ENCODE measurements around the gene PIEZO1.

PIEZO1 gene

DNA sequence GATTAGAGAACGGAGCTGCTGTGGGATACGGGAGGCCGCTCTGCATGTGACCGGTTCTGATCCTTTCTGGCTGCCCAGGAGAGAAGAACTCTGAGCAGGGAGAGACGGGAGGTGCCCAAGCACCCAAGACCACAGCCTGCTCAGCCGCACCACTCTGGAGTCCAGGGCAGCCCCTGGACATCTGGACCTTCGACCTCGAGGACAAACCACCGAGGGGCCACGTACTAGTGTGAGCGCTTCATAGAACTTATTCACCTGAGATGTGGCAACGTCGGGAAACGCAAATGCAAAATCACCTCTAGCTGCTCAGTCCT lies 84.7 kb downstream of the PIEZO1 start:
- TF ChIP-seq, protein P1, sequence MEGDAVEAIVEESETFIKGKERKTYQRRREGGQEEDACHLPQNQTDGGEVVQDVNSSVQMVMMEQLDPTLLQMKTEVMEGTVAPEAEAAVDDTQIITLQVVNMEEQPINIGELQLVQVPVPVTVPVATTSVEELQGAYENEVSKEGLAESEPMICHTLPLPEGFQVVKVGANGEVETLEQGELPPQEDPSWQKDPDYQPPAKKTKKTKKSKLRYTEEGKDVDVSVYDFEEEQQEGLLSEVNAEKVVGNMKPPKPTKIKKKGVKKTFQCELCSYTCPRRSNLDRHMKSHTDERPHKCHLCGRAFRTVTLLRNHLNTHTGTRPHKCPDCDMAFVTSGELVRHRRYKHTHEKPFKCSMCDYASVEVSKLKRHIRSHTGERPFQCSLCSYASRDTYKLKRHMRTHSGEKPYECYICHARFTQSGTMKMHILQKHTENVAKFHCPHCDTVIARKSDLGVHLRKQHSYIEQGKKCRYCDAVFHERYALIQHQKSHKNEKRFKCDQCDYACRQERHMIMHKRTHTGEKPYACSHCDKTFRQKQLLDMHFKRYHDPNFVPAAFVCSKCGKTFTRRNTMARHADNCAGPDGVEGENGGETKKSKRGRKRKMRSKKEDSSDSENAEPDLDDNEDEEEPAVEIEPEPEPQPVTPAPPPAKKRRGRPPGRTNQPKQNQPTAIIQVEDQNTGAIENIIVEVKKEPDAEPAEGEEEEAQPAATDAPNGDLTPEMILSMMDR (conservative IDR thresholded peaks at IDR 0.05), result no peak
- TF ChIP-seq ZFX (IDR thresholded peaks at IDR 0.05), result no peak
- H3K27ac ChIP-seq, result no peak overlapping the region

GRCh38 chr16:88699180-88699579 lies 85.8 kb downstream of the PIEZO1 start:
- no peak overlapping the region for H3K27ac ChIP-seq
- no peak for TF ChIP-seq ZFX (IDR thresholded peaks at IDR 0.05)
- TF ChIP-seq, protein P1 (conservative IDR thresholded peaks at IDR 0.05), result no peak

GRCh38 chr16:88698646-88699045 lies 86.4 kb downstream of the PIEZO1 start:
- TF ChIP-seq ZFX (IDR thresholded peaks at IDR 0.05), result no peak
- TF ChIP-seq, protein P1 (conservative IDR thresholded peaks at IDR 0.05), result no peak

DNA sequence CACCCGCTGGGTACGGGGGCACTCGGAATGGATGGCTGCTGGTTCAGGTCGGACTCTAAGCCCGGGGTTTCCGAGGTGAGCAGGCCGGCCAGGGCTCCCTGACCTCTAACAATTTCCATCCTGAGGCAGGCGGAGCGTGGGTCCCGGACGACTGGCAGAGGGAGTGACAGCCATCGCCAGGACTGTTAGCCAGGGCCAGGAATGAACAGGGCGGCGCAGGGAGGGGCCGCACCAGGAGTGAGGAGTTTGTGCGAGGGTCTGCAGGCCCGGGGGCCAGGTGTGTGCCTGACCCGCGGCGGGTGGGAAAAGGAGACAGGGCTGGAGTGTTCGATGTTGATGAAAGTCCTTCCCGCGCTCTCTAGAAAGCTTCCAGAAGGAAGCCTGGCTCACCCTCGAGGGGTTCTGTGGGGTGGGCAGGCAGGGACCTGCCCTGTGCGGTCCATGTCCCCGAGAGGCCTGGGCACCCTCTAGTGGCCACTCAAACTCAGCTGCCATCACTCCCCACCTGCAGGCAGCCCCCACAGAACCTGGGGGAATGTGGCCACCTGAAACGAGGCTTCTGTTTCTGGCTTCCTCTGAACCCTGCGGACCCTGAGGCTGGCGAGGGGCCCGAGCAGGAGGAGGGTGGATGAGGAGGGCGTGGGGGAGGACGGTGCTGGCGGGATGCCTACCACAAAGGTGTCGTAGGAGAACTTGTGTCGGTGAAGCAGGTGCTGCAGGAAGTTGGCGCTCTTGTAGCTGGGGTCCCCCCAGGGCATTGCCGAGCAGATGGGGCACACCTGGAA lies 87.0 kb downstream of the PIEZO1 start:
- TF ChIP-seq ZFX (IDR thresholded peaks at IDR 0.05), result no peak
- TF ChIP-seq, protein P1 (conservative IDR thresholded peaks at IDR 0.05), result no peak; the same call in 1 of the 2 replicates
- no peak overlapping the region for H3K27ac ChIP-seq

More at GRCh38 chr16:88698646-88699045, 86.4 kb downstream of the PIEZO1 start:
- H3K27ac ChIP-seq, result no peak overlapping the region

DNA sequence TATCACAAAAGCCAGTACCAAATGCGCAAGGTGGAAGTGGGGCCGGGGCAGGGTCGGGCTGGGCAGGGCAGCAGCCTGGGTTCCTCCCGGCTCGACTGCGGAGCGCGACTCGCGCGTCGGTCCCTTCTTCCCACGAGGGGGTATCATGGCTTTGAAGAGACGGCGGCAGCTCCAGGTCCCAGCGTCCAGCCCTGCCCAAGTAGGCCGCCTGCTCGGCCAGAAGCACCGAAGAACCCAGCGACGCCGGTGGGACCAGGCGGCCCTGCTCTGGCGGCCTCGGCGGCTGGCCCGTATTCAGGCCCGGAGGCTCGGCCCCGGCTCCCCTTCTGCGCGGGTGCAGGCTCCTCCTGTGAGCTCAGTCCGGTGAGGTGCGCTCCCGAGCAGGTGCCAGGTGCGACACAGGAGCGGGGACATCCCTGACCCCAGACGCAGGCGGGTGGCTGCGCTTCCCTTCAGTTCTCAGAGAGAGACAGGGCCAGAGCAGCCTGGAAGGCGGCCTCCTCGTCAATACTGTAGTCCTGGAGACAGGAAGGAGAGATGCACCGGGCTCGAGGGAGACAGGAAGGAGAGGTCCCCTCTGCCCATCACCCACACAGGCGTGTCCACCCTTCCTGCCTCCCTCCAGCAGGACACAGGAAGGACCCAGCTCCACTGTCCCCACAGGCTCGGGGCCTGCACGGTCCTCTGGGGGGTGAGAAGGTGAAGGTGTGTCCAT lies 87.7 kb downstream of the PIEZO1 start:
- H3K27ac ChIP-seq, result no peak overlapping the region
- TF ChIP-seq, protein P1 (conservative IDR thresholded peaks at IDR 0.05), result no peak
- TF ChIP-seq ZFX (IDR thresholded peaks at IDR 0.05), result no peak

- TF ChIP-seq ZFX (IDR thresholded peaks at IDR 0.05), result no peak
- TF ChIP-seq, protein P1 (conservative IDR thresholded peaks at IDR 0.05), result no peak
- H3K27ac ChIP-seq, result no peak overlapping the region
Observed at GRCh38 chr16:88696441-88696840, 88.6 kb downstream of the PIEZO1 start.

DNA sequence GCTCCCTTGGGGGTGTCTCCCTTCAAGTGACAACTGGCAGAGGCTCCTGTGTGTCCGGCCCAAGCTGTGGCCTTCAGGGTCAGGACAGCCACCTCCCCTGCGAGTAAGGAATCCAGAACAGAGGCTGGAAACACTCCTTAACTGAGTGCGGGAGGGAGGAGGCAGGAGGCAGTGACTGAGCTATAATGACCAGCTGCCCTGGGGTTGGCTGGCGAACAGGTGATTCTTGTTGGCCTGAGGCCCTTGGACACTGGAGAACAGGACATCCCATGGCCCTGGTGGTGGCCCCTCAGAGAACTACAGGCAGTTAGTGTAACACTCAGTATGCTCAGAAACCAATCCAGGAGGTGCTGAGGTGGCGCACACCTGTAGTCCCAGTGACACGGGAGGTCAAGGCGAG lies 89.3 kb downstream of the PIEZO1 start:
- H3K27ac ChIP-seq, result no peak overlapping the region
- TF ChIP-seq ZFX (IDR thresholded peaks at IDR 0.05), result no peak
- TF ChIP-seq, protein P1 (conservative IDR thresholded peaks at IDR 0.05), result no peak

Data from C4-2B (cell line).